Upper lobe of left lung (tissue), 4 donors: ENCODE measurements around the gene FLT4.

Experiments
- CTCF ChIP-seq, 6 experiments: fragments of 450-650 bp in 4 of 6; fragments of 200-600 bp in 2 of 6; sonication (generic) in 2 of 6; IDR thresholded peaks; one replicate each; pipeline ENCODE4 v1.5.1; 2016 to 2019; ENCODE audit warnings: antibody characterized with exemption in 6 of 6
- POLR2A ChIP-seq, 4 donors: fragments of 450-650 bp; IDR thresholded peaks; one replicate each; pipeline ENCODE4 v1.5.1; 2016 to 2017; ENCODE audit warnings: antibody characterized with exemption in 4 of 4, mild to moderate bottlenecking in 2 of 4
- POLR2AphosphoS5 ChIP-seq, 2 donors: sonication (generic); formaldehyde crosslinking; IDR thresholded peaks; one replicate each; pipeline ENCODE4 v1.5.1; 2017; ENCODE audit warnings: antibody characterized with exemption in 2 of 2

GRCh38 chr5:180626661-180627385 is 22.6 kb downstream of the FLT4 start:
- TF ChIP-seq POLR2A (IDR thresholded peaks at IDR 0.05) = no peak
- no peak for TF ChIP-seq CTCF (IDR thresholded peaks at IDR 0.05)
- TF ChIP-seq POLR2AphosphoS5 (IDR thresholded peaks at IDR 0.05) = no peak
